ENCODE data around the gene MALRD1. TPM values are rescaled to one million over a fixed set of nuclear protein-coding genes. Genes with fewer than 3 reads are reported as not detected.

The MALRD1 gene
- total and polyA plus RNA-seq, 2 of the 8 experiments (the other 6 are each of a cell fraction or from before 2014, with no cell fraction given): 0.32 to 0.35 TPM

DNA sequence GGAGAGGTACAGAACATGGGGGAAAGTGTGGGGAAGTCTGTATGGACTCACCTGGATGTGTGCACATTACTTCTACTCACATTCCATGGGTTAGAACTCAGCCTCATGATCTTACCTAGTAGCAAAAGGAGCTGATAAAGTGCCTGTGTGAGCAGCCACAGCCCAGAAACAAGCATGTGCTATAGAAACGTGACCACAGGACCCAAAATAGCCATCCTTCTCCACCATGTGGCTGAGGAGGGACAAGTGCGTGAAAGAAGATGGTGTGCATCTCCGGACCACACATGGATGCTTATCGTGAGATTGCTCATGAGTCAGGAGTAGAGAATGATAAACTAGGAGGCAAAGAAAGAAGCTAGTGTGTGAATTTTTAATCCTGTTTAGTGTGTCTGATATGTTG is 431.3 kb downstream of the MALRD1 start:
- no peak overlapping the region for H4K8ac ChIP-seq (ENCODE audit: extremely low read depth, insufficient read depth, low read length)
- no peak overlapping the region for H4K5ac ChIP-seq (ENCODE audit: insufficient read length, low read depth, low read length)
- H2AK5ac ChIP-seq (ENCODE audit: low read depth, low read length): no peak overlapping the region
- H3K23me2 ChIP-seq (ENCODE audit: low read depth, low read length): peaks cover 2% of the 10 kb centered on the region; the same call in 1 of the 2 replicates
- H2BK20ac ChIP-seq (ENCODE audit: low read length): no peak overlapping the region
- no peaks in the 10 kb centered on the region for H3K27me3 ChIP-seq (replicated peaks in 1 of 4; ENCODE audit: control insufficient read depth in 3 of 4, extremely low read depth in 1 of 4, insufficient read depth in 3 of 4, low read length in 3 of 4)
- no peak overlapping the region for H2BK15ac ChIP-seq (ENCODE audit: low read length)
- H3K9me3 ChIP-seq (ENCODE audit: insufficient read depth in 2 of 2, low read depth in 1 of 2, low read length in 1 of 2): no peaks in the 10 kb centered on the region
- no peak overlapping the region for H3K27ac ChIP-seq (ENCODE audit: low read depth, low read length)
- no peak overlapping the region for H3K4me3 ChIP-seq (ENCODE audit: extremely low read depth in 1 of 4, insufficient read depth in 2 of 4, low read depth in 3 of 4, low read length in 4 of 4)
- no peak overlapping the region for H2BK5ac ChIP-seq (ENCODE audit: low read depth, low read length)
- no peak overlapping the region for H2BK12ac ChIP-seq (ENCODE audit: low read depth, low read length)
- TF ChIP-seq SP1 (IDR thresholded peaks at IDR 0.05; ENCODE audit: low read depth, low read length): no peak
- TF ChIP-seq SP2 (IDR thresholded peaks at IDR 0.05; ENCODE audit: low read length): no peak
- TF ChIP-seq, protein P1, sequence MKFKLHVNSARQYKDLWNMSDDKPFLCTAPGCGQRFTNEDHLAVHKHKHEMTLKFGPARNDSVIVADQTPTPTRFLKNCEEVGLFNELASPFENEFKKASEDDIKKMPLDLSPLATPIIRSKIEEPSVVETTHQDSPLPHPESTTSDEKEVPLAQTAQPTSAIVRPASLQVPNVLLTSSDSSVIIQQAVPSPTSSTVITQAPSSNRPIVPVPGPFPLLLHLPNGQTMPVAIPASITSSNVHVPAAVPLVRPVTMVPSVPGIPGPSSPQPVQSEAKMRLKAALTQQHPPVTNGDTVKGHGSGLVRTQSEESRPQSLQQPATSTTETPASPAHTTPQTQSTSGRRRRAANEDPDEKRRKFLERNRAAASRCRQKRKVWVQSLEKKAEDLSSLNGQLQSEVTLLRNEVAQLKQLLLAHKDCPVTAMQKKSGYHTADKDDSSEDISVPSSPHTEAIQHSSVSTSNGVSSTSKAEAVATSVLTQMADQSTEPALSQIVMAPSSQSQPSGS (IDR thresholded peaks at IDR 0.05; ENCODE audit: low read length): no peak
- TF ChIP-seq HDAC6 (IDR thresholded peaks at IDR 0.05; ENCODE audit: low read depth, low read length): no peak
- no peak for TF ChIP-seq SIN3A (conservative IDR thresholded peaks at IDR 0.05 in 1 of 2, IDR thresholded peaks at IDR 0.05 in 1 of 2; ENCODE audit: low read depth in 1 of 2, low read length in 2 of 2)
- no peak for FAIRE-seq
- H3K18ac ChIP-seq (ENCODE audit: extremely low read depth, low read length): no peak overlapping the region
- no peaks in the 10 kb centered on the region for H4K20me1 ChIP-seq (replicated peaks in 1 of 2; ENCODE audit: control insufficient read depth in 1 of 2, insufficient read depth in 2 of 2, low read length in 2 of 2)
- no peak overlapping the region for H3K9ac ChIP-seq (replicated peaks in 1 of 4; ENCODE audit: extremely low read depth in 1 of 4, low read depth in 3 of 4, low read length in 3 of 4)
- H3K36me3 ChIP-seq (ENCODE audit: control insufficient read depth in 2 of 4, insufficient read depth in 4 of 4, low read length in 3 of 4): no peaks in the 10 kb centered on the region
- no peak overlapping the region for H4K91ac ChIP-seq (replicated peaks; ENCODE audit: insufficient read length, low read length)
- H3K4me2 ChIP-seq (ENCODE audit: insufficient read depth in 1 of 2, low read depth in 2 of 2, low read length in 2 of 2): no peak overlapping the region
- no peaks in the 10 kb centered on the region for H3K4me1 ChIP-seq (replicated peaks in 1 of 4; ENCODE audit: control insufficient read depth in 3 of 4, insufficient read depth in 4 of 4, low read length in 3 of 4)
- no peak overlapping the region for H2BK120ac ChIP-seq (replicated peaks; ENCODE audit: low read depth, low read length)
- no peak for DNase-seq (ENCODE audit: low read depth in 1 of 2, low spot score in 2 of 2)
- no peak overlapping the region for H3K23ac ChIP-seq (ENCODE audit: insufficient read length)
- H3K79me2 ChIP-seq (ENCODE audit: control insufficient read depth in 1 of 2, insufficient read depth in 2 of 2, low read length in 2 of 2): no peaks in the 10 kb centered on the region
- CTCF ChIA-PET (ENCODE audit: partially characterized antibody): no interaction called here
- H2AFZ ChIP-seq (ENCODE audit: low read length): peak overlapping the region; percentile 14; the same call in 1 of the 2 replicates
- POLR2A ChIA-PET (ENCODE audit: partially characterized antibody): no interaction called here
- H3K4ac ChIP-seq (replicated peaks; ENCODE audit: insufficient read length, low read depth, low read length): no peak overlapping the region
- 89% methylated on average over 4 of the region's 4 CpGs; no CpG with 5 or more reads in 1 of the 2 experiments for WGBS, 2 experiments (ENCODE audit: extremely low coverage in 1 of 2, insufficient coverage in 1 of 2, insufficient read length in 1 of 2, insufficient replicate concordance in 2 of 2, low coverage in 1 of 2, low lambda C conversion rate in 2 of 2, missing lambda C conversion rate in 1 of 2)
- H3K79me1 ChIP-seq (ENCODE audit: low read depth, low read length): no peaks in the 10 kb centered on the region
- no peak overlapping the region for H3K56ac ChIP-seq (replicated peaks; ENCODE audit: insufficient read length, low read depth, low read length)
- no peak overlapping the region for H3K14ac ChIP-seq (ENCODE audit: insufficient read length)
